ENCODE data around the gene PSTPIP1. TPM values are rescaled to one million over a fixed set of nuclear protein-coding genes. Genes with fewer than 3 reads are reported as not detected.

Gene PSTPIP1
- total and polyA plus RNA-seq, 2 of the 4 experiments (the other 2 are of a cell fraction): 0.36 to 1.1 TPM

GRCh38 chr15:77045985-77046384, 51.1 kb downstream of the PSTPIP1 start:
- dilution Hi-C loops (cut with HindIII; ENCODE audit: low sequenced_read_pairs, unreplicated experiment): no loop called here
- H4K20me1 ChIP-seq (ENCODE audit: insufficient read depth, low read length): no peaks in the 10 kb centered on the region
- TF ChIP-seq CEBPB (IDR thresholded peaks at IDR 0.05; ENCODE audit: low read depth, low read length) (no peak), USF2 (IDR thresholded peaks at IDR 0.05; ENCODE audit: low read depth, low read length) (no peak), POLR2A (IDR thresholded peaks at IDR 0.05; ENCODE audit: low read depth, low read length) (no peak), MAZ (IDR thresholded peaks at IDR 0.05; ENCODE audit: borderline replicate concordance, low read depth, low read length) (no peak), NFE2L2 (IDR thresholded peaks at IDR 0.05; ENCODE audit: low read depth, low read length) (no peak), RCOR1 (IDR thresholded peaks at IDR 0.05; ENCODE audit: insufficient replicate concordance, low read length) (no peak), FOS (IDR thresholded peaks at IDR 0.05; ENCODE audit: low read depth, low read length) (no peak), RFX5 (IDR thresholded peaks at IDR 0.05; ENCODE audit: low read depth, low read length) (no peak), SMC3 (IDR thresholded peaks at IDR 0.05; ENCODE audit: low read depth, low read length) (no peak), MAFK (IDR thresholded peaks at IDR 0.05; ENCODE audit: low read depth, low read length) (no peak), BHLHE40 (IDR thresholded peaks at IDR 0.05; ENCODE audit: low read depth, low read length) (no peak), RAD21 (IDR thresholded peaks at IDR 0.05; ENCODE audit: low read length) (no peak), CHD1 (IDR thresholded peaks at IDR 0.05; ENCODE audit: low read depth, low read length) (no peak), ELK1 (IDR thresholded peaks at IDR 0.05; ENCODE audit: borderline replicate concordance, low read depth, low read length) (no peak), MXI1 (IDR thresholded peaks at IDR 0.05; ENCODE audit: borderline replicate concordance, low read depth, low read length) (no peak)
- TF ChIP-seq, protein P1, sequence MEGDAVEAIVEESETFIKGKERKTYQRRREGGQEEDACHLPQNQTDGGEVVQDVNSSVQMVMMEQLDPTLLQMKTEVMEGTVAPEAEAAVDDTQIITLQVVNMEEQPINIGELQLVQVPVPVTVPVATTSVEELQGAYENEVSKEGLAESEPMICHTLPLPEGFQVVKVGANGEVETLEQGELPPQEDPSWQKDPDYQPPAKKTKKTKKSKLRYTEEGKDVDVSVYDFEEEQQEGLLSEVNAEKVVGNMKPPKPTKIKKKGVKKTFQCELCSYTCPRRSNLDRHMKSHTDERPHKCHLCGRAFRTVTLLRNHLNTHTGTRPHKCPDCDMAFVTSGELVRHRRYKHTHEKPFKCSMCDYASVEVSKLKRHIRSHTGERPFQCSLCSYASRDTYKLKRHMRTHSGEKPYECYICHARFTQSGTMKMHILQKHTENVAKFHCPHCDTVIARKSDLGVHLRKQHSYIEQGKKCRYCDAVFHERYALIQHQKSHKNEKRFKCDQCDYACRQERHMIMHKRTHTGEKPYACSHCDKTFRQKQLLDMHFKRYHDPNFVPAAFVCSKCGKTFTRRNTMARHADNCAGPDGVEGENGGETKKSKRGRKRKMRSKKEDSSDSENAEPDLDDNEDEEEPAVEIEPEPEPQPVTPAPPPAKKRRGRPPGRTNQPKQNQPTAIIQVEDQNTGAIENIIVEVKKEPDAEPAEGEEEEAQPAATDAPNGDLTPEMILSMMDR (conservative IDR thresholded peaks at IDR 0.05; ENCODE audit: low read depth, low read length): no peak
- H2AK5ac ChIP-seq (ENCODE audit: low read depth, low read length): no peak overlapping the region
- H3K14ac ChIP-seq (replicated peaks; ENCODE audit: low read depth, low read length): no peak overlapping the region
- no peak overlapping the region for H3K23ac ChIP-seq (ENCODE audit: low read depth, low read length)
- H3K4ac ChIP-seq (ENCODE audit: low read depth, low read length): no peak overlapping the region
- ChIA-PET CTCF (interaction anchor here (1.1 kb wide), 1 partner anchor 14 kb away, joined by 3 read pairs; no protein-coding TSS in a partner anchor), POLR2A (ENCODE audit: unreplicated experiment) (no interaction called here)
- no peaks in the 10 kb centered on the region for H3K27me3 ChIP-seq (ENCODE audit: control insufficient read depth, insufficient read depth, low read length)
- H4K5ac ChIP-seq (ENCODE audit: low read depth, low read length): no peak overlapping the region
- intact Hi-C loops (cut with micrococcal nuclease): no loop called here
- peaks cover 16 to 33% of the 10 kb centered on the region in 2 experiments for H3K79me1 ChIP-seq (ENCODE audit: low read depth in 1 of 2, low read length in 2 of 2)
- H2BK120ac ChIP-seq (ENCODE audit: low read depth, low read length): no peak overlapping the region
- H3K4me1 ChIP-seq (ENCODE audit: control insufficient read depth, insufficient read depth, low read length): peaks cover 3% of the 10 kb centered on the region; the same call in 1 of the 2 replicates
- peaks cover 34% of the 10 kb centered on the region for H3K36me3 ChIP-seq (ENCODE audit: control insufficient read depth, insufficient read depth, low read length)
- H4K91ac ChIP-seq (ENCODE audit: insufficient read depth, low read depth, low read length): no peak overlapping the region
- H2BK20ac ChIP-seq (ENCODE audit: low read depth, low read length): no peak overlapping the region
- no peak overlapping the region for H3K9ac ChIP-seq (ENCODE audit: low read depth, low read length)
- H3K9me1 ChIP-seq (ENCODE audit: insufficient read depth, low read length): peaks cover 12% of the 10 kb centered on the region; the same call in 1 of the 2 replicates
- H2BK5ac ChIP-seq (ENCODE audit: low read depth, low read length, poor library complexity, severe bottlenecking): no peak overlapping the region
- H2BK15ac ChIP-seq (ENCODE audit: low read depth, low read length): no peak overlapping the region
- H3K4me2 ChIP-seq (ENCODE audit: low read depth, low read length): no peak overlapping the region
- H3K27ac ChIP-seq (ENCODE audit: insufficient read depth, low read length): no peak overlapping the region
- H4K8ac ChIP-seq (ENCODE audit: low read depth in 2 of 2, low read length in 2 of 2): no peak overlapping the region
- no peak overlapping the region for H3K56ac ChIP-seq (ENCODE audit: extremely low read depth, insufficient read depth, low read length)
- H2AK9ac ChIP-seq (replicated peaks; ENCODE audit: low read depth, low read length, poor library complexity): no peak overlapping the region
- no peak overlapping the region for H3K18ac ChIP-seq (ENCODE audit: low read depth, low read length)
- H3K4me3 ChIP-seq (ENCODE audit: insufficient read depth, low read depth, low read length): no peak overlapping the region
- no TSS peak for BruUV-seq (replicated peaks)
- in situ Hi-C loops (cut with MboI; ENCODE audit: low sequenced_read_pairs): no loop called here
- WGBS, 2 experiments (ENCODE audit: extremely low coverage in 2 of 2, insufficient read length in 1 of 2): no CpG with 5 or more reads among the region's 1 CpG
- ATAC-seq (ENCODE audit: low read depth) (no peak), DNase-seq (no peak)
- H2AFZ ChIP-seq (replicated peaks; ENCODE audit: low read length, poor library complexity): no peak overlapping the region
- H3K9me3 ChIP-seq (ENCODE audit: control insufficient read depth, insufficient read depth, low read length): no peaks in the 10 kb centered on the region
